ENCODE data around the gene TAS2R60. TPM values are rescaled to one million over a fixed set of nuclear protein-coding genes. Genes with fewer than 3 reads are reported as not detected.

Gene TAS2R60
- total and polyA plus RNA-seq, 2 donors from 2014 or later: not detected

DNA sequence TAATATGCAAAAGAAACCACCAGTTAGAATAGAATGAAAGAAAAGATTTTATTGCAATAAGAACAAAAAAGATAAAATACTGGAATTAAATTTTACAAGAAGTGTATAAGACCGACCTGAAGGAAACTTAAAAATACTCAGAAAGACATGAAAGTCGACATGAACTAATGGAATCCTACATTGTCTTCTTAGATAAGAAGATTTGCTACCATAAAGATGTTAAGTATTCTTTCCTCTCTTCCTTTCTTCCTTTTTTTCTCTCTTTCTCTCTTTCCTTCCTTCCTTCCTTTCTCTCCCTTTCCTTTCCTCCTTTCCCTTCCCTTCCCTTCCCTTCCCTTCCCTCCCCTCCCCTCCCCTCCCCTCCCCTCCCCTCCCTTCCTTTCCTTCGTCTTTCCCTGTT, 6.5 kb downstream of the TAS2R60 start:
- no peak overlapping the region for H3K27ac ChIP-seq (ENCODE audit: low read depth in 2 of 2, low read length in 2 of 2)
- H3K4me3 ChIP-seq (ENCODE audit: low read length in 3 of 3): no peak overlapping the region
- H3K36me3 ChIP-seq (ENCODE audit: control insufficient read depth in 2 of 3, insufficient read depth in 3 of 3, low read length in 3 of 3): no peaks in the 10 kb centered on the region
- TF ChIP-seq, protein P1, sequence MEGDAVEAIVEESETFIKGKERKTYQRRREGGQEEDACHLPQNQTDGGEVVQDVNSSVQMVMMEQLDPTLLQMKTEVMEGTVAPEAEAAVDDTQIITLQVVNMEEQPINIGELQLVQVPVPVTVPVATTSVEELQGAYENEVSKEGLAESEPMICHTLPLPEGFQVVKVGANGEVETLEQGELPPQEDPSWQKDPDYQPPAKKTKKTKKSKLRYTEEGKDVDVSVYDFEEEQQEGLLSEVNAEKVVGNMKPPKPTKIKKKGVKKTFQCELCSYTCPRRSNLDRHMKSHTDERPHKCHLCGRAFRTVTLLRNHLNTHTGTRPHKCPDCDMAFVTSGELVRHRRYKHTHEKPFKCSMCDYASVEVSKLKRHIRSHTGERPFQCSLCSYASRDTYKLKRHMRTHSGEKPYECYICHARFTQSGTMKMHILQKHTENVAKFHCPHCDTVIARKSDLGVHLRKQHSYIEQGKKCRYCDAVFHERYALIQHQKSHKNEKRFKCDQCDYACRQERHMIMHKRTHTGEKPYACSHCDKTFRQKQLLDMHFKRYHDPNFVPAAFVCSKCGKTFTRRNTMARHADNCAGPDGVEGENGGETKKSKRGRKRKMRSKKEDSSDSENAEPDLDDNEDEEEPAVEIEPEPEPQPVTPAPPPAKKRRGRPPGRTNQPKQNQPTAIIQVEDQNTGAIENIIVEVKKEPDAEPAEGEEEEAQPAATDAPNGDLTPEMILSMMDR (IDR thresholded peaks at IDR 0.05; ENCODE audit: borderline replicate concordance, extremely low read depth, insufficient read depth): no peak
- FAIRE-seq (no peak), DNase-seq (no peak)
- no peaks in the 10 kb centered on the region for H3K4me1 ChIP-seq (ENCODE audit: control insufficient read depth in 2 of 3, insufficient read depth in 2 of 3, low read depth in 1 of 3, low read length in 3 of 3)
- intact Hi-C loops (cut with DNase I): no loop called here
- H3K27me3 ChIP-seq (ENCODE audit: control insufficient read depth, insufficient read depth, low read length): no peaks in the 10 kb centered on the region
- H3K9ac ChIP-seq (ENCODE audit: low read length in 3 of 3): no peak overlapping the region
- no peaks in the 10 kb centered on the region for H3K9me3 ChIP-seq (ENCODE audit: control insufficient read depth in 2 of 3, insufficient read depth in 1 of 3, low read length in 3 of 3)

DNA sequence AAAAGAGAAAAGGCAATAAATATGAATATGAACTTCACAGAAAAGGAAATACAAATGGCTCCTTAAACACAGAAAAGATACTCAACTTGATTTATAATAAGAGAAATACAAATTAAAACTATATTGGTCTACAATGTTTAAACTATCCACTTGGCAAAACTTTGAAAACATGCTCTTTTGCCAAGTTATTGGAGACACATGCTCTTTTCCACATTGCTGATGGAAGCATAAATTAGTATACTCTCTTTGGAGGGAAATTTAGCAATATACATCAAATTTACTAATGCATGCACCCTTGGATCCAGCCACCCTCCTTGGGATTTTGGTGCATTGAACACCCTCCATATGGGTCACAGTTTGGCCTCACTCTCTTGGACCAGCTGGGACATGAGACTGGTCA, 7.9 kb downstream of the TAS2R60 start:
- Histone ChIP-seq H3K9me3 (ENCODE audit: control insufficient read depth in 2 of 3, insufficient read depth in 1 of 3, low read length in 3 of 3) (no peaks in the 10 kb centered on the region), H3K27ac (ENCODE audit: low read depth in 2 of 2, low read length in 2 of 2) (no peak overlapping the region), H3K36me3 (ENCODE audit: control insufficient read depth in 2 of 3, insufficient read depth in 3 of 3, low read length in 3 of 3) (no peaks in the 10 kb centered on the region), H3K4me3 (ENCODE audit: low read length in 3 of 3) (no peak overlapping the region), H3K9ac (ENCODE audit: low read length in 3 of 3) (no peak overlapping the region), H3K4me1 (ENCODE audit: control insufficient read depth in 2 of 3, insufficient read depth in 2 of 3, low read depth in 1 of 3, low read length in 3 of 3) (no peaks in the 10 kb centered on the region), H3K27me3 (ENCODE audit: control insufficient read depth, insufficient read depth, low read length) (no peaks in the 10 kb centered on the region)
- intact Hi-C loops (cut with DNase I): no loop called here
- FAIRE-seq (peak; percentile 17), DNase-seq (no peak)
- TF ChIP-seq, protein P1 (IDR thresholded peaks at IDR 0.05; ENCODE audit: borderline replicate concordance, extremely low read depth, insufficient read depth): no peak

DNA sequence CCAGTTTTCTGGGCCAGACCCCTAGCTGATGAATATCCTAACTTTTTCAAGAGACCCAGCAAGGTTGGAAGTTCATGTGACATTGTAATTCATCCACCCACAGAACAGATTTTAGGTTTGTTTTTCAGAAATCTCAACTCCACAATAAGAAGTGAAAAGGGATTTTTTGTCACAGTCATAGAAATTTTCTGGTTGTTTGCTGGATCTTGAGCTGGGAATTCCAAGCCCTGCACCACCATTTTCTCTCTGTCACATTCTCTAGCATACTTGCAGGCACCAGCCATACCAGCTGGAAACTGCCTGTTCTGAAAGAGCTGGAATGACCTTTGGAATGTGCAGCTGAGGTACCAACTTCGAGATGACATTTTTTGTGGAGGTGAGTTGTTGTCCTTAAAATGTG, 8.5 kb downstream of the TAS2R60 start:
- FAIRE-seq: no peak
- no peaks in the 10 kb centered on the region for H3K27me3 ChIP-seq (ENCODE audit: control insufficient read depth, insufficient read depth, low read length)

More for the DNA sequence above, 8.5 kb downstream of the TAS2R60 start:
- no peaks in the 10 kb centered on the region for H3K9me3 ChIP-seq (ENCODE audit: control insufficient read depth in 2 of 3, insufficient read depth in 1 of 3, low read length in 3 of 3)
- DNase-seq: no peak
- H3K4me1 ChIP-seq (ENCODE audit: control insufficient read depth in 2 of 3, insufficient read depth in 2 of 3, low read depth in 1 of 3, low read length in 3 of 3): no peaks in the 10 kb centered on the region
- TF ChIP-seq, protein P1 (IDR thresholded peaks at IDR 0.05; ENCODE audit: borderline replicate concordance, extremely low read depth, insufficient read depth): no peak
- intact Hi-C loops (cut with DNase I): no loop called here
- H3K36me3 ChIP-seq (ENCODE audit: control insufficient read depth in 2 of 3, insufficient read depth in 3 of 3, low read length in 3 of 3): no peaks in the 10 kb centered on the region
- H3K27ac ChIP-seq (ENCODE audit: low read depth in 2 of 2, low read length in 2 of 2): no peak overlapping the region
- H3K9ac ChIP-seq (ENCODE audit: low read length in 3 of 3): no peak overlapping the region
- H3K4me3 ChIP-seq (ENCODE audit: low read length in 3 of 3): no peak overlapping the region

All from kidney (tissue), 14 donors.